SJSA1 (cell line): ENCODE measurements around the gene TAGLN. TPM values are rescaled to one million over a fixed set of nuclear protein-coding genes. Genes with fewer than 3 reads are reported as not detected.

ENCODE experiments used
- DNase-seq, 2 experiments: peaks; one replicate each; pipeline ENCODE4 v3.0.0-alpha.2; 2015 to 2020; ENCODE audit warnings: low spot score in 2 of 2, low read depth in 1 of 2
- H3K27ac ChIP-seq: fragments of 250-450 bp; sonication (Bioruptor Pico); 2 replicates; pipeline ENCODE4 v1.5.1; 2020; ENCODE audit warnings: mild to moderate bottlenecking, moderate library complexity
- H3K27me3 ChIP-seq: fragments of 250-450 bp; sonication (Bioruptor Pico); replicated peaks from 2 replicates; pipeline ENCODE4 v1.5.1; 2020; ENCODE audit warnings: mild to moderate bottlenecking, moderate library complexity
- H3K36me3 ChIP-seq: fragments of 250-450 bp; sonication (Bioruptor Pico); 2 replicates; pipeline ENCODE4 v1.5.1; 2020; ENCODE audit warnings: mild to moderate bottlenecking
- H3K4me1 ChIP-seq: fragments of 250-450 bp; sonication (Bioruptor Pico); replicated peaks from 2 replicates; pipeline ENCODE4 v1.6.1; 2021; ENCODE audit warnings: mild to moderate bottlenecking
- H3K4me3 ChIP-seq: fragments of 250-450 bp; sonication (Bioruptor Pico); 2 replicates; pipeline ENCODE4 v1.5.1; 2020; ENCODE audit warnings: mild to moderate bottlenecking
- H3K9me3 ChIP-seq: fragments of 250-450 bp; sonication (Bioruptor Pico); replicated peaks from 2 replicates; pipeline ENCODE4 v1.5.1; 2020; ENCODE audit warnings: mild to moderate bottlenecking
- total RNA-seq: library from RNA; depleted of rRNA; stranded (reverse); fragments of >200 nt; shearing (Covaris generic); gene quantifications from 2 replicates; pipeline ENCODE4 v1.2.3, GENCODE V29; 2014

TAGLN gene
- total RNA-seq, 1 experiment from 2014 or later = 655 TPM

- no peaks in the 10 kb centered on the region for H3K9me3 ChIP-seq
- no peak for DNase-seq
- no peak overlapping the region for H3K27ac ChIP-seq
- H3K27me3 ChIP-seq = no peaks in the 10 kb centered on the region
- H3K4me1 ChIP-seq = no peaks in the 10 kb centered on the region
- H3K36me3 ChIP-seq = no peaks in the 10 kb centered on the region
- no peak overlapping the region for H3K4me3 ChIP-seq
Measured at GRCh38 chr11:117186431-117186761, 12.8 kb upstream of the TAGLN start.

DNA sequence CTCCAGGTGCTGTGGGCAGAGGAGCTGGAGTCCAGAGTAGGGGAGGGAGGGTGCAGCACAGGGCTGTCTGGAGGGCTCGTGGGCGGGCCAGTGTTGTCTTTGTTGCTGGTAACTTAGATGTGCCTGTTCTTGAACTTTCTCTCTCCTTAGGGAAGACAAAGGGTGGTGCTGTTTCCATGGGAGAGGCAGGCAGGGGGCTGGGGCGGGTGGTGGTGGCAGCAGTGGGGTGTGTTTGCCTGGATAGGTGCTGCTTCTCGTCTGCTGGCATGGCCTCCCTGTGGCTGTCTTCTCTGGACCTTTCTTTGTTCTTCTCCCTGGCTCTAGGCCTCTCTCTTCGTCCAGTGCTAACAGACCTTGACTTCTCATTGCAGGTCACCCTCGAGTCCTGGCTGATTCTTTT, 12.2 kb upstream of the TAGLN start:
- H3K27ac ChIP-seq = no peak overlapping the region
- no peak overlapping the region for H3K4me3 ChIP-seq
- H3K9me3 ChIP-seq = no peaks in the 10 kb centered on the region
- no peaks in the 10 kb centered on the region for H3K36me3 ChIP-seq
- DNase-seq = peak in 1 of 2 experiments; percentile 5
- H3K4me1 ChIP-seq = no peaks in the 10 kb centered on the region
- H3K27me3 ChIP-seq = no peaks in the 10 kb centered on the region

GRCh38 chr11:117187428-117187798, 11.8 kb upstream of the TAGLN start:
- Histone ChIP-seq H3K36me3 (no peaks in the 10 kb centered on the region), H3K4me3 (no peak overlapping the region), H3K27ac (no peak overlapping the region), H3K9me3 (no peaks in the 10 kb centered on the region), H3K27me3 (no peaks in the 10 kb centered on the region), H3K4me1 (no peaks in the 10 kb centered on the region)
- no peak for DNase-seq

DNA sequence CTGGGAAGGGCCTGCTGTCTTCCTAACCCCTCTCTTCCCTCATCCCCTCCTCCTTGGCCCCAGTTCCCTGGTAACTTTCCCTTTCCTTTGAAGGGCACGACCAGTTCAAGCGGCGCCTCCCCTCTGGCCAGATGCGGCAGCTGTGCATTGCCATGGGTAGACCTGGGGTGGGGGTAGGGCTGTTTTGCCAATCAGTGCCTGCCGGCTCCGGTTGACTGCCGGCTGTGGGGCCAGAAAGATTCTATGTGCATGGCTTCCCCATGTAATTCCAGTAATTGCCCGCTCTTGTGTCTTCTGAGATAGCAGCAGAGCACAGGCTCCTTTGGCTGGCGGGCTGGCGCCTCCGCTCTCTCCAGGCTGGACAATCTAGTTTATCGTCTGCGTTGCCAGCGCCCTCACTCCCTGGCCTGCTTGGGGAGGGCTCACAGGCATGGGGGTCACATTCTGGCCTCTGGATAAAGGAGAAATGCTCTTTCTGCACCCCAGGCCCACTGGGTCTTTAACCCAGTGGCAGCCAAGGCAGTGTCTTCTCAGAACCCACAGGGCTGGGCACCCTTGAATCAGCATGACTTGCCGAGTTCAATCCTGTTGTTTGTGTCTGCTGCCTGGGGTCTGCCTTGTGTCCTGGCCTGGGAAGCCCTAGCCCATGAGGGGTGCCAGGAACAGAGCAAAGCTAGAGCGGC, 11.2 kb upstream of the TAGLN start:
- no peaks in the 10 kb centered on the region for H3K36me3 ChIP-seq
- H3K4me1 ChIP-seq = no peaks in the 10 kb centered on the region

GRCh38 chr11:117188620-117189081, 10.5 kb upstream of the TAGLN start:
- Histone ChIP-seq H3K4me1 (no peaks in the 10 kb centered on the region), H3K27me3 (no peaks in the 10 kb centered on the region), H3K4me3 (no peak overlapping the region), H3K36me3 (no peaks in the 10 kb centered on the region), H3K9me3 (no peaks in the 10 kb centered on the region), H3K27ac (no peak overlapping the region)
- DNase-seq = no peak

More for the DNA sequence above, 11.2 kb upstream of the TAGLN start:
- Histone ChIP-seq H3K4me3 (no peak overlapping the region), H3K9me3 (no peaks in the 10 kb centered on the region), H3K27me3 (no peaks in the 10 kb centered on the region), H3K27ac (no peak overlapping the region)
- DNase-seq = peak in 1 of 2 experiments; percentile 5

DNA sequence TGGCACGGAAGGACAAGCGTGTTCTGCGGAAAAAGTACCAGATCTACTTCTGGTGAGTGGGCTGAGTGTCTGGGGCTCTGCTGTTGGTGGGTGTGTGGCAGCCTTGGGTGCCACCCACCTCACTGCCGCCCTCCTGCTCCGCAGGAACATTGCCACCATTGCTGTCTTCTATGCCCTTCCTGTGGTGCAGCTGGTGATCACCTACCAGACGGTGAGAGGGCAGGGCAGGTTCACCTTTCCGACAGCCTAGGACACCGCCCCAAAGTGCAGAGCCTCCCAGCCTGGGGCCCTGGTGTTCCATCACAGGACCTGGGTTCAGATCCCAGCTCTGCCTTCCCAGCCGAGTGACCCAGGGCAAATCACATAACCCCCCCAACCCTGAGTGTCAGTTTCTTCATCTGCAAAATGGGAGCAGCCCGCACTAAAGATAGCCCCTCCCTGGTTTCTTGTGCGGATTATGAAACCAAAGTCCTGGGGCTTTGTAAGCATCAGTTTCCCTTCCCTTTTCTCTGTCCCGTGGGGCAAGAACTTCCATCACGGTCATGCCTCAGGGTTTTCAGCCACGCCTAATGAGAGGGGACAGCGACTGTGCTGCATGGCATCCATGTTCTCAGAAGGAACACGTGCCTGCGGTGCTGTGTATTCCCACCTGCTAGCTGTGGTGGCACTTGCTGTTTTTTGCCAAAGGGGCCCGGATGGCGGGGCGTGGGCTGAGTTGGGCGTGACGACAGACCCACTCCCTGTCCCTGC, 9.8 kb upstream of the TAGLN start:
- Histone ChIP-seq H3K36me3 (no peaks in the 10 kb centered on the region), H3K9me3 (no peaks in the 10 kb centered on the region), H3K4me3 (no peak overlapping the region), H3K27ac (no peak overlapping the region), H3K27me3 (no peaks in the 10 kb centered on the region), H3K4me1 (no peaks in the 10 kb centered on the region)
- DNase-seq = peak in 1 of 2 experiments; percentile 11

GRCh38 chr11:117189941-117190544, 9.1 kb upstream of the TAGLN start:
- no peak overlapping the region for H3K4me3 ChIP-seq
- no peak overlapping the region for H3K27ac ChIP-seq
- DNase-seq = peak in 1 of 2 experiments; percentile 19
- no peaks in the 10 kb centered on the region for H3K4me1 ChIP-seq
- H3K36me3 ChIP-seq = no peaks in the 10 kb centered on the region
- no peaks in the 10 kb centered on the region for H3K27me3 ChIP-seq
- H3K9me3 ChIP-seq = no peaks in the 10 kb centered on the region

GRCh38 chr11:117191680-117192400, 7.3 kb upstream of the TAGLN start:
- H3K27me3 ChIP-seq = no peaks in the 10 kb centered on the region
- DNase-seq = no peak
- H3K4me1 ChIP-seq = no peaks in the 10 kb centered on the region
- no peak overlapping the region for H3K27ac ChIP-seq
- H3K9me3 ChIP-seq = no peaks in the 10 kb centered on the region
- no peaks in the 10 kb centered on the region for H3K36me3 ChIP-seq
- no peak overlapping the region for H3K4me3 ChIP-seq

DNA sequence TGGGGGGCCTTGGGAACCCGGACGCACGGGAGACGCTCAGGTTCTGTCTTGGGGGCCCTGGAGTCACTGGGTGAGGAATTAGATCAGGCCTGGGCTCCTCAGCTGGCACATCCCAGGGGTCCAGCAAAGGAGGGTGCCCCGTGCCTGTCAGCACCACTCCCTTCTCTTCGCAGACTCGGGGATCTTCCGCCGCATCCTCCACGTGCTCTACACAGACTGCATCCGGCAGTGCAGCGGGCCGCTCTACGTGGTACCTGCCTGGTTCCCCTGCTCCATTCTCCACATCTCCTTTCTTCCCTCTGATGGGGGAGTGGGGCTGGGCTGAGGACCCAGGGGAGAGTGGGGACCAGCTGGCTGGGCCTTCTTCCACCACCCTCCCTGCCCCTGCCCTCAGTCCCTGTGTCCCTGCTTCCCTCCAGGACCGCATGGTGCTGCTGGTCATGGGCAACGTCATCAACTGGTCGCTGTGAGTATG, 6.7 kb upstream of the TAGLN start:
- no peak overlapping the region for H3K4me3 ChIP-seq
- no peaks in the 10 kb centered on the region for H3K27me3 ChIP-seq
- H3K27ac ChIP-seq = no peak overlapping the region
- DNase-seq = no peak
- no peaks in the 10 kb centered on the region for H3K4me1 ChIP-seq
- H3K9me3 ChIP-seq = no peaks in the 10 kb centered on the region
- no peaks in the 10 kb centered on the region for H3K36me3 ChIP-seq

GRCh38 chr11:117193130-117194020, 5.8 kb upstream of the TAGLN start:
- Histone ChIP-seq H3K4me1 (peaks cover 5% of the 10 kb centered on the region), H3K4me3 (no peak overlapping the region), H3K27ac (no peak overlapping the region), H3K9me3 (no peaks in the 10 kb centered on the region), H3K36me3 (no peaks in the 10 kb centered on the region), H3K27me3 (no peaks in the 10 kb centered on the region)
- DNase-seq = no peak

DNA sequence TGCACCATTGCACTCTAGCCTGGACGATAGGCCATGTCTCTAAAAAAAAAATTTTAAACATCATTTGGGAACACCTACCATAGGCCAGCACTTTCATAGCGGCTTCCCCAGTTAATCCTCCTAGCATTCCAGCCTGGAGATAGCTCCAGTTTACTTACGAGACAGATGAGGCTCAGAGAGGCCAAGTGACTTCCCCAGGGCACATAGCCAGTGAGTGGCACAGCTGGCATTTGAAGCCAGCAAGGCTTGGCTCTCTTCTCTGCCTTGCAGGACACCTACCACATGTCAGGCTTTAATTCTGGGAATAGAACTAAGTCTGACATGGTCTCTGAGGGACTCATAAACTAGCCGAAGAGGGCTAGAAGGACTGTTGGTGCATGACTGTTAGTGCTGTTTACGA, 4.9 kb upstream of the TAGLN start:
- DNase-seq = no peak
- no peaks in the 10 kb centered on the region for H3K27me3 ChIP-seq
- H3K4me3 ChIP-seq = no peak overlapping the region
- no peaks in the 10 kb centered on the region for H3K36me3 ChIP-seq
- H3K9me3 ChIP-seq = no peaks in the 10 kb centered on the region
- H3K27ac ChIP-seq = no peak overlapping the region
- peaks cover 11% of the 10 kb centered on the region for H3K4me1 ChIP-seq

GRCh38 chr11:117195258-117195657, 3.9 kb upstream of the TAGLN start:
- no peak overlapping the region for H3K4me3 ChIP-seq
- no peak overlapping the region for H3K27ac ChIP-seq
- no peak for DNase-seq
- H3K4me1 ChIP-seq = peaks cover 20% of the 10 kb centered on the region
- no peaks in the 10 kb centered on the region for H3K27me3 ChIP-seq
- 0 out of 2 replicates have a peak, but pooled peaks cover 2% of the 10 kb centered on the region for H3K36me3 ChIP-seq
- H3K9me3 ChIP-seq = no peaks in the 10 kb centered on the region

DNA sequence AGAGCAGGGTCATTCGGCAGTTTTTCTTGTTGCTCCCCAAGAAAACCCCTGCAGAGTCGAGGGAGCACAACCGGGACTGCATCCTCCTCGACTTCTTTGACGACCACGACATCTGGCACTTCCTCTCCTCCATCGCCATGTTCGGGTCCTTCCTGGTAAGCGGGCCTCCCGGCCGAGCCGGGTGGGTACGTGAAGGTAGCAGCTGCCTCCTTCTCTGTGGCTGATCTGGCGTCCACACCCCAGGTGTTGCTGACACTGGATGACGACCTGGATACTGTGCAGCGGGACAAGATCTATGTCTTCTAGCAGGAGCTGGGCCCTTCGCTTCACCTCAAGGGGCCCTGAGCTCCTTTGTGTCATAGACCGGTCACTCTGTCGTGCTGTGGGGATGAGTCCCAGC, 3.4 kb upstream of the TAGLN start:
- H3K27me3 ChIP-seq = no peaks in the 10 kb centered on the region
- DNase-seq = no peak
- H3K4me3 ChIP-seq = no peak overlapping the region
- no peak overlapping the region for H3K27ac ChIP-seq
- H3K36me3 ChIP-seq = 0 out of 2 replicates have a peak, but pooled peaks cover 2% of the 10 kb centered on the region
- H3K4me1 ChIP-seq = peaks cover 24% of the 10 kb centered on the region
- no peaks in the 10 kb centered on the region for H3K9me3 ChIP-seq
